Right lung (tissue), 5 donors: Measurements from ENCODE around the gene TMEM147. TPM values are rescaled to one million over a fixed set of nuclear protein-coding genes. Genes with fewer than 3 reads are reported as not detected.
A peak's percentile ranks its signal among the peaks of the same experiment; 100 is the strongest.

Source experiments
- DNase-seq, 2 donors: peaks; one replicate each; pipeline ENCODE4 v3.0.0-alpha.2; 2013
- polyA plus RNA-seq, 5 donors: library from polyadenylated mRNA; unstranded; fragments of 120-200 nt; gene quantifications; one replicate each; pipeline versions ENCODE4 v1.2.1 to v1.2.3, GENCODE V29; 2013; ENCODE audit warnings: inconsistent platforms in 1 of 5, low replicate concordance in 1 of 5; ENCODE audit not compliant: insufficient read length in 5 of 5, insufficient read depth in 1 of 5

The TMEM147 gene
- polyA plus RNA-seq, 5 donors, result 48.9 to 78.4 (median 58.9) TPM

- no peak for DNase-seq
Observed at GRCh38 chr19:35516310-35516709, 29.1 kb upstream of the TMEM147 start.

DNA sequence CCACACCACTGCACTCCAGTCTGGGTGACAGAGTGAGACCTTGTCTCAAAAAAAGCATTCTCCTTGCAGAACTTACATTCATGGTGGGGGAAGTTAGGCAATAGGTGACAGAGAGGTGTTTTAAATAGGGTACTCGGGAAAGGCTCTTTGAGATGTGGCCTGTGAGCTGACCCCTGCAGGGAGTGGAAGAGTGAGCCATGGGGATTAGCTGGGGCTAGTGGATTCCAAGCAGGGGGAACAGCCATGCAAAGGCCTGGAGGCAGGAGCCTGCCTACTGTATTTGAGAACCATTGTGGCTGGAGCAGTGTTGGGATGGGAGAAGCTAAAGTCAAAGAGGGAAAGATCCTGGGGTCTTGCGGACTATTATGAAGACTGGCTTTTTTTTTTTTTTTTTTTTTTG, 28.1 kb upstream of the TMEM147 start:
- DNase-seq, result no peak

DNA sequence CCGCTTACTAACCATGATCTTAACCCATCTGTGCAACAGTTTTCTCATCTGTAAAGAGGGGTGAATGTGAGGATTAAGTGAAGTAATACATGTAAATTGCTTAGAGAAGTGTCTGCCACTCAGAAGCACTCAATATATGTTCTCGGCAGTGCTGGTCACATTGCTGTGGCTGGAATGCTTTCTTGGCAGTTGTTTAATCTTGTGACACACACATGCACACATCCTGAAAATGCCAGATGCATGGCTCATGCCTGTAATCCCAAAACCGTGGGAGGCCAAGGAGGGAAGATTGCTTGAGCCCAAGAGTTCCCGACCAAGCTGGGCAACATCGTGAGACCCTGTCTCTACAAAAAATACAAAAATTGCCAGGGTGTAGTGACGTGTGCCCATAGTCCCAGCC, 27.1 kb upstream of the TMEM147 start:
- DNase-seq, result no peak

DNA sequence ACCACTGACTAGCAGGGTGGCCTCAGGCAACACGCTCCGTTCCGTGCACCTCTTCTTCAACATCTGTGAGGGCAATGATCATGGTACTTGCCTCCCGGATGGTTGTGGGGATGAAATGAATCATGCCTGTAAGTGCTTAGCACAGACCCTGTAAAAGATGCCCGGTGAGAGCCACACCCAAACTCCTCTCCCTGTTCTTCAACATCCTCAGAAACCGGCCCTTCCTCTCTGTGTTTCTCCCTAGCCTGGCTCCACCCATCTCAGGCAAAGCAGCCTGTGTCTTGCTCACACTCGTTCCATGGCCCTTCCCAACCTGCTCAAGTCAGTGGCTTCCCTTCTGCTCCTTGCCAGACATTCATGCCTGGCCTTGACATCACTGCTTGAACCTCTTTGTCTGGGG, 26.1 kb upstream of the TMEM147 start:
- DNase-seq, result no peak

GRCh38 chr19:35521124-35521743, 24.2 kb upstream of the TMEM147 start:
- no peak for DNase-seq

GRCh38 chr19:35522745-35523327, 22.6 kb upstream of the TMEM147 start:
- DNase-seq, result no peak

GRCh38 chr19:35524181-35524837, 21.1 kb upstream of the TMEM147 start:
- no peak for DNase-seq

DNA sequence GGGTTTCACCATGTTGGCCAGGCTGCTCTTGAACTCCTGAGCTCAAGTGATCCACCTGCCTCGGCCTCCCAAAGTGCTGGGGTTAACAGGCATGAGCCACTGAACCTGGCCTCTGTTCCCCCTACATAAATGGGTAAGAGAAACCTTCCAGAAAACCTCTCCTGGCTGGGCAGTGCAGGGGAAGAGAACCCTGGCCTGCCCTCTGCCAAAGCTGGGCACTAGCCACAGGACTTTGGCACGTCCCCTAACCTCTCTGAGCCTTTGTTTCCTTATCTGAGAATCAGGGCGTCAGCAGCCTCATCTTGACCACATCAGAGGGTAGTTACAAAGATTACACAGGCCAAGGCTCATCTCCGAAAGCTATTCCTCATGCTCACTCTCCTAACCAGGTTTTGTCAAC, 19.6 kb upstream of the TMEM147 start:
- no peak for DNase-seq

GRCh38 chr19:35528218-35529038, 17.0 kb upstream of the TMEM147 start, which contains the start of gene SBSN:
TSS of gene SBSN (minus strand) at chr19:35528311. CDS start at chr19:35528281, 30 bp downstream.
- DNase-seq, result no peak

- DNase-seq, result peak in 1 of 2 donors; percentile 20
Observed at GRCh38 chr19:35529241-35530218, 15.9 kb upstream of the TMEM147 start.

DNA sequence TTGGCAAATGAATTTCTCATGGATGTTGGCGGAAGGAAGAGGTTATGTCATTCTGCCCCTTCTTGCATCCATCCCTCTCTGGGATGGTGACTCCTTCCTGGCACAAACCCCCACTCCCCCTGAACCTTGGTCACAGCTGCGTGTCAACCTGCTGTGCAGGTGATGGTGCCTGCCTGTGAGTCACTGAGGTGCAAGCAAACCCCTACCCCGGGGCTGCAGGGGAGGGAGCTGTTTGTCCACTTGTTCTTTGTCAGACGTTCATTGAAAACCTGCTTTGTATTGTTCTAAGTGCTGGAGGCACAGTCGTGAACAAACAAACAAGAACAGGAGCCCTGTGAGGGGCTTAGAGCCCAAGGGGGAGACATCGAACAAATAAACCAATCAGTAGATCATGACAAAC, 14.1 kb upstream of the TMEM147 start:
- DNase-seq, result no peak

- DNase-seq, result no peak
Observed at GRCh38 chr19:35533201-35533821, 12.1 kb upstream of the TMEM147 start, which contains the start of gene GAPDHS. TSS of gene GAPDHS (plus strand) at chr19:35533456. CDS start at chr19:35533528, 72 bp downstream.

DNA sequence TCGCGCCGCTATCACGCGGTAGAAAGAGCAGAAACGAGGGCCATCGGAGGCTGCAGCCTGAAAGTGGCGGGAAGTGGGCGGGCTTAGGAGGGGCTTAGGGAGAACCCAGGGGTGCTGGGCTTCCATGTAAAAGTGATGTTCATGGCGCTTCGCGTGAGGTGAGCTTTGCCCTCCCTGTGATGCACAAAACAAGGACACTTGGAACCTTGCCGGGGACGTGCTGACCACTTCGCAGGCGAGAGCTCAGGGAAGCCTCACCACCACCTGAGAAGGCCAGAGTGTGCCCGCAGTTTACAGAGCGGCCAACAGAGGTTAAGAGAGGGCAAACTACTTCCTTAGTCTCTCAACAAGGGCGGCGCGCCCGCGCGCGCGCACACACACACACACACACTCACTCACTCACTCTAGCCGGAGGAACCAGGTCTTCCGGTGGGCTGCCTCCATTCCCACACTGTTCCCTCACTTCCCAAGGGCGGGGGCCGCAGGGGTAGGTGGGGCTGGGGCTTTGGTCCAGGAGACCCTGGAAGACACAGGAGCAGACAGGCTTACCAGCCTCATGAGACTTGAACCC, 11.5 kb upstream of the TMEM147 start:
- peak; percentile 35 to 42 for DNase-seq

DNA sequence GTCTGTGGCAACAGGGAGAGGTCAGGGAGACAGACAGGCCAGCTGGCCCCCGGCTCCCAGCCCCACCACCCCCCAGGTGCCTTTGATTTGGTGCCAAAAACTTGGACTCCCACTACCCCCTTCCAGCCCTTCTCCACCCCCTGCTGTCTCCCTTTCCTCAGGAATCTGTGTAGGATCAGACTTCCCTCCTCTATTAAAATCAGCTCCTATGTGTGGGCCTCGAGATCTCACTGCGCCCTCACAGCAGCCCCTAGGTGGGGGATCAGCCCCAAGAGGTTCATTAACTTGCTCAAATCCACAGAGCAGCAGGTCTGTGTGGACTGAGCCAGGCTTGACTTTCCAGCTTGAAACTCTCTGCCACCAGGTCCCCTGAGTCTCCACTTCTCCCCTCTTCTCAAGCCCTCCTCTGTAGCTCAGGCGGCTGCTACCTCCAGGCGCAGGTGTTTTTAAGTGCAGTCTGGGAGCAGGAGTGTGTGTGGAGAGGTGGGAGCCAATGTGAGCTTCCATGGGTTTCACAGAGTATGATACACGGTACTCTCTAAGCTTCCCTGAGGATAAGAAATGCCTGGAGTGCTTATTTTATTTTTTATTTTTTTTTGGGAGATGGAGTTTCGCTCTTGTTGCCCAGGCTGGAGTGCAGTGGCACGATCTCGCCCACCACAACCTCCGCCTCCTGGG, 10.5 kb upstream of the TMEM147 start:
- no peak for DNase-seq

DNA sequence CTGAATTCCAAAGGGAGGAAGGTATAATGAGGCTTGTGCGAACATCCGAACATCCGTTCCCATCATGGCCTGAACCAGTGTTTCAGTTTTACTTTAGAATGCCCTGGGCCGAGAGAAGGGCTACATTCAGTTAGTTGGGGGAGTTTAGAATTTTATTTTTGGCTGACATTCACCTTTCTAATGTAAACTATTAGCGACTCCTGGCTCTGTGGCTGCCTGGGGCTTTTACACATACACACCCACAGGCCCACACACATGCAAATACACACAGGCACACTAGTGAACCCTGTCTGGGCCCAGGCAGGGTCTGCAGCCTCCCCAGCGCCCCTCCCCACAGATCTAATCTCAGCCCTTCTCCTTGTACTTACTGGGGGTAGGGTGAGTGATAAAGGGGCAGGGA, 6.1 kb upstream of the TMEM147 start:
- DNase-seq, result no peak

DNA sequence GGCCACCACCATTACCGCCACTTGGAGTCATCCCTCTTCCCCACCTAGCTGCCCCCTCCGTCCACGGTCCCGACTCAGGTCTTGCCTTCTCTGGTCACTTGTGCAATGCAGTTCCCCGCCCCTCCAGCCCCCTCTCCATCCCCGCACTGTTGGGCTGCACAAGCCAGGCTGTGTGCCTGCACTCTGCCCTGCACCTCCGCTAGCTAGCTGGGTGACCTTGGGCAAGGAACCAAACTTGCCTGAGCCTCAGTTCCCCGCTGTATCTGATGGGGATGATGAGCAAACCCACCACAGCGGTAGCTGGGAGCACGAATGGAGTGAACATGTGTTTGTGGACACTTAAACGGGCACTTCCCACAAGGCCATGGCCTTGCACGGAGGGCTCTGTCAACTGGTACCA, 5.6 kb upstream of the TMEM147 start:
- DNase-seq, result no peak

DNA sequence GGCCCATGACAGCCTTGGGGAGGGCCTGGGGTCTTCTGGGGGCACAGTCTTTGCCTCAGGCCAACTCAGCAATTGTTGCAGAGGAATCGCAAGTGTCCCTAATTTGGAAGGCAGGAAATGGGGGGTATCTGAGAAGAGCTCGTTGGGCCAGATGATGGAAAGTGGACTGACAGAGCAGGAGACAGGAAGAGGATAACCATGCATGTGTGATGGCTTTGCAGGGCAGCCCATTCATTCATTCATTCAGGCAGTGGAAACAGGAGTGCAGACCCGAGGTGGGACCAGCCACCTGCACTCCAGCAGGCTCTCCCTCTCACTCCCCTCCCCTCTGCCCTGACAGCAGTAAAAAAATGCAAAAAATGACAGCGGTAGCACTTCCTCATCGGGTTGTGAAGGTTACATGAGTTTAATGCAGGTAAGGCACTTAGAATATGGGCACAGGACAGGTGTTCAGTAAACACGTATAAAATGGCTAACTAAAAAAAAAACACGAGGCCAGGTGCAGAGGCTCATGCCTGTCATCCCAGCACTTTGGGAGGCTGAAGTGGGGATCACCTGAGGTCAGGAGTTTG, 5.0 kb upstream of the TMEM147 start:
- DNase-seq, result no peak

DNA sequence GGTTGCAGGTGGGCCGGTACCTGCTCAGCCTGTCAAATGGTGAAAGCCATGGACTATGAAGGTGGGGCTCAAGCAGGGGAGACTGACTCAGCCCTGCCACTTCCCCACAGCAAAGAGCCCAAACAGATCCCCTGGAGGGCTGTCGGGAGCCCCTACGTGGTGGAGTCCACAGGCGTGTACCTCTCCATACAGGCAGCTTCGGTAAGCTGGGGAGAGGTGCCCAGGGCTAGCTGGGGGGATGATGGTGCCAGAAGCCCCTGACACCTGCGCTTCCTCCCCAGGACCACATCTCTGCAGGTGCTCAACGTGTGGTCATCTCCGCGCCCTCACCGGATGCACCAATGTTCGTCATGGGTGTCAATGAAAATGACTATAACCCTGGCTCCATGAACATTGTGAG, 3.2 kb upstream of the TMEM147 start:
- DNase-seq, result no peak
